Effector CD4-positive, alpha-beta T cell (primary cell): Measurements from ENCODE around the gene DOK4.
"Not testable (repeated sequence)": the region's sequence is repeated elsewhere in the genome, so short reads cannot be mapped to it uniquely, and the experiment has no call there.

Experiments used
- DNase-seq: peaks from one replicate; pipeline ENCODE4 v3.0.0-alpha.2; 2020

The DOK4 gene

DNA sequence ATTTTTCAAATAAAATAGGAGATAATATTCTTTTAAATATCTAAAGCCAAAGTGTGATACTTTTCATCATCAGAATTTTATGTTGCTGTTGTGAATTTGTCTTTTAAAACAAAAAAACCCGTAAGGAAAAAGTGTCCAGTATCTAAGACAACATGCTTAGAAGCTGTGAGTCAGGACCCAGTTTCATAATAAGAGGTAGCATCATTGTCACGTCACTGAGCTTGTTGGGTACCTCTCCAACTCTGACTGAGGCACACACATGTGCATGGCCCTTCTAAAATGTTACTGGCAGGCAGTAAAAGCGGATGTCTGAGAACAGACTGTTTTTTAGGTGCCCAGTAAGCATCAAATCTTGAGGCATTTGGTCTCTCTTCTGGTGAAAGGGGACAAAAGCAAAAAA, 41.6 kb downstream of the DOK4 start:
- DNase-seq, result no peak

DNA sequence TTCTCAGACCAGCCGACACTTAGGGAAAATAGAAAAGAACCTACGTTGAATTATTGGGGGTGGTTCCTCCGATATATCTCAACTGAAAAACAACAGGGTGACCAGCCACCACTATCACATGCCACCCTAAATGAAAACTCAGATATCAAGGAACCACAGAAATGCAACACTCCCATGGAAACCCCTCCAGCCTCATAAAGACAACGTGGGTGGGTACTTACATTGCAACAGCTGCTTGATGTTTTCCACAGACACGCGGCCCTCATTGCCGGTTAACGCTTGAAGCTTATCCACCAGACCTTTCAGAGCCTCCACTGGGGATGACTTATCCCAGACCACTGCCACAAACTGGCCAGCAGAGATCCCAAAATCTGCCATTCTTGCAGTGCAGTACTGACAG, 45.7 kb downstream of the DOK4 start:
- not testable (repeated sequence) for DNase-seq

DNA sequence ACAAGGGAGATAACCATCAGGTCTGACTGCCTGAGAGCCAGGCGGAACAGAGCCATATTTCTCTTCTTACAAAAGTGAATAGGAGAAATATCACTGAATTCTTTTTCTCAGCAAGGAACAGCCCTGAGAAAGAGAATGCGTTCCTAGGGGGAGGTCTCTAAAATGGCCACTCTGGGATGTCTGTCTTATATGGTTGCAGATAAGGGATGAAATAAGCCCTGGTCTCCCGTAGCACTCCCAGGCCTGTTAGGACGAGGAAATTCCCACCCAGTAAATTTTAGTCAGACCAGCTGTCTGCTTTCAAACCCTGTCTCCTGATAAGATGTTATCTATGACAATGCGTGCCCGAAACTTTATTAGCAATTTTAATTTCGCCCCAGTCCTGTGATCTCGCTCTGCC, 46.3 kb downstream of the DOK4 start:
- DNase-seq, result not testable (repeated sequence)

DNA sequence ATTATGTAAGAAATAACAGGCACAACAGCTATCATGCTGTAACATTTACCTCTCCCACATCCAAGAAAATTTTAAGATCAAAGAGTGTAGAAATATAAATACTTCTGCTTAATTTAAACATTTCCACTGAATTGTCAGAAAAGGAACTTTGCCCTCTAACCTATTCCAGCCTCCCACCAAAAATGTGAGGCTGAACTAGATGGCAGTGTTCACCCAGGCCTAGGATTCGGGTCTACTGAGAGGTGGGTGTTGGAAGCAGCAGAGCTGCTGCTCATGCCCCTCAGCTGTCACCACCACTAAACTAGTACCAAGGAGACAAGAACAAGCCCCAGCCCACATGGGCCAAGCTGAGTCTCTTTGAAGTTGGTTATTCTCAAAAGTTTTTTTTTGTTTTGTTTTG, 50.5 kb downstream of the DOK4 start:
- DNase-seq, result no peak

DNA sequence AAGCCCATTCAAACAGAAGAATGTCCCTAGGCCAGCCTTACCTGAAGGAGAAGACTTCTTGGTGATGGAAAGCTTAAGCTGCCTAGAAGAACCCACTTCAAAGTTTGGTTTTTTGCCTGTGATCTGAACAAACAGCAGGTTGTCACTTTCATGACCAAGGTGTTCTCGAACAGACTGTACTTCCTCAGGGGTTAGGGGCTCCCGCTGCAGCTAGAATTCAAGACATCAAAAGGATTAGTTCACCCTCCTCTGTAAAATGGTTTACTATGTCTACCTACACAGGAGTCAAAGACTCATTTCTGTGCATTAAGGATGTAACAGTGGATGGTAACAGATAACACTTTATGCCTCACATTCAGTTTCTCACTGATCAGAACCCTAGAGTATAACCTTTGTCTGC, 52.3 kb downstream of the DOK4 start:
- no peak for DNase-seq

DNA sequence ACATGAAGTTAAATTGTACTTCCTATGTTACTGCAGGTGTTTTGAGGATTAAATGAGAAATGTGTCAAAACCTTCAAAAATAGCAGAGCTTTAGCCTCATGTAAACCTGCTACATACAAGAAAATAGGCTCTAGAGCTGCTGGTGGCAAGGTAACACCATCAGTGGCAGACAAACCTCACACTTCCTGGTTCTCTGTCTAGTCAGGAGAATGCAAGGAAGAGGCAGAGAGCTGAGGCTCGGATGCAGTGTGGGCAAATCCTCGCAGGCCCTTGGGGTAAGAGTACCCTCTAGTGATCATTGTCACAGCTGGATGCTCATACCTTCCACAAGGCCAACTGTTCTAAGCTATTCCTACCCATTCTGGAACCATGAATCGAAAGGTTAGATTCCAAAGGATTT, 53.3 kb downstream of the DOK4 start:
- DNase-seq, result no peak

DNA sequence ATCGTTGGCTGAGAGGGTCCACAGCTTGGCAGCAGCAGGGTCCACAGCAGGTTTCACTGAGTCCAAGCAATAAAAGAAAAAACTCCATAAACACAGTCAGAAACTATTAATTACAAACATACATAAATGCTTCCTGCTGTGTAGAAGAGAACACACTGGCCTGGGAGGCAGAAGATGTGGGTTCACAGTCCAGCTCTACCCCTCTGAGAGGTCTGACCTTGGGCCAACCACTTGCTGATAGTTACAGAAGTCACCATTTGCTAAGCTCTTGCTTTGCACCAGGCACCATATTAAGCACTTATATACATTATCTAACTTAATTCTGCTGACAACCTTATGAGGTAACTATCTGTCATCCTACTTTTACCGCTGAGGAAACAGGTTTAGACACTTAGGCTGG, 53.8 kb downstream of the DOK4 start:
- no peak for DNase-seq

DNA sequence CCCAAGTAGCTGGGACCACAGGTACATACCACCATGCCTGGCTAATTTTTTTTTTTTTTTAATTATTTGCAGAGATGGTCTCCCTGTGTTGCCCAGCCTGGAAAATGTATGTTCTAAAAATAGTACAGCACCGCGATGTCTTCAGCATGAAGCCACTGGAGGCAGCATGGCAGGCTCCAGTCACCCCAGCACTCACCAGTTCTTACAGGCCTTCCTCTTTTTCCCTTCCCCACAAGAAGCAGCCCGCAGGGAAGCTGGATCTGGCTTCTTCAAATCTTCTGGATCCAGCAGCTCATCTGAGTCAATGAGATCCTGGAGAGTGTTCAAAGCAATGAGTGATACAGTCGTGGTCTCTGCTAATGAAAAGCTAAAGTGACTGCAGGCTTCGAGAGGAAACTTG, 55.3 kb downstream of the DOK4 start:
- no peak for DNase-seq

DNA sequence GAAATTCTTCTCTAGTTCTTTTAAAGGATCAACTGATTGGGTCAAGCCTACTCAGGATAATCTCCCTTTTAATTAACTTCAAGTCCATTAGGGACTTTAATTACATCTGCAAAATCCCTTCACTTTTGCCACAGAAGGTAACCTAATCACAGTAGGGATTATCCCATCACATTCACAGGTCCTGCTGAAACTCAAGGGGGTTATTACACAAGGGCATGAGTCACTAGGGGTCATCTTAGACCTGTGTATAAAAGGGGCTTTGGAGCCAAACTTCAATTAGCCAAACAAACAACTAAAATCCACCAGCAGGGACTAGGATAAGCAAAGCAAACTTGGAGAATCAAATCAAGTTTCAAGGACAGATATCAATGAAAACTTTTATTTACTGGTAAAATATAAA, 58.5 kb downstream of the DOK4 start:
- DNase-seq, result no peak

DNA sequence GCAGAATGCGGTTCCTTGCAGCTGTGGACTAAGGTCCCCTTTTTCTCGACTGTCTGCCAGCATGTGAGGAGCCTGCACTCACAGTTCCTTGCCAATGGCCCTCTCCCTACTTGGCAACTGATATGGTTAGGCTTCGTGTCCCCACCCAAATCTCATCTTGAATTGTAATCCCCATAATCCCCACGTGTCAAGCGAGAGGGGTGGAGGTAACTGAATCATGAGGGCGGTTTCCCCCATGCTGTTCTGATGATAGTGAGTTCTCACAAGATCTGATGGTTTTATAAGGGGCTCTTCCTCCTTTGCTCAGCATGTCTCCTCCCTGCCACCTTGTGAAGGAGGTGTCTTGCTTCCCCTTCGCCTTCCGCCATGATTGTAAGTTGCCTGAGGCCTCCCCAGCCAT, 59.0 kb downstream of the DOK4 start:
- DNase-seq, result no peak

DNA sequence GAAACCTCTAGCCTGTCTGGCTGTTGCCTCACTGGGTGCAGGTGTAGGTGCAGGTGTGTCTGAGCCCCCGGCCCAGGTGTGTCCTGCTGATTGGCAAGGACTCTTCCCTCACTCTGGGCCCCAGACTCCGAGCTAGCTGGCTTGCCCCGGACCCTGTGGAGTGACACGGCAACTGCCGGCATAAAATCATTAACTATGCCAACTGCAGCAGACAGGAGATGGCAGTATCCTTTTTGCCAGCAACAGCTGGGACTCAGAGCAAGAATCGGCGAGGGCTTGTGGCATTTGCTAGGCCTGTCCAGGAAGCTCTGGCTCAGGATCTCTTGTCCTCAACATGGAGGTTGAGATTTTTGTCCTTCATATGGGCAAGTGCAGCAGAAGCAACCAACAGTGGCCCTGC, 59.9 kb downstream of the DOK4 start:
- no peak for DNase-seq

DNA sequence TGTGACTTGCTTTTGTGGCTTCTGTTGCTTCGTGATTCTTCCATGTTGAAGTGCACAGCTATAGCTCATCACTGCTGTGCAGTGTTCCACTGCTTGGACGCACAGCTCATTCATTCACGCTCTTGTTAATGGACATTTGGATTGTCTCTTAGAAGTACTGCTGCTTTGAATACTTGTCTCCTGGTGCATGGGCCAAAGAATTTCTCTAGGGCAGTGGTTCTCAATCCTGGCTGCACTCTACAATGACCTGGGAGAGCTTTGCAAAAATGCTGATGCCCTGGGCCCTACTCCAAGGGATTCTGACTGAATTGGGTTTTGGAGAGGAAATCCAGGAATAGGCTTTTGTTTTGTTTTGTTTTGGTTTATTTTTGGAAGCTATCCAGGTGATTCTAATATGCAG, 61.7 kb downstream of the DOK4 start:
- no peak for DNase-seq

DNA sequence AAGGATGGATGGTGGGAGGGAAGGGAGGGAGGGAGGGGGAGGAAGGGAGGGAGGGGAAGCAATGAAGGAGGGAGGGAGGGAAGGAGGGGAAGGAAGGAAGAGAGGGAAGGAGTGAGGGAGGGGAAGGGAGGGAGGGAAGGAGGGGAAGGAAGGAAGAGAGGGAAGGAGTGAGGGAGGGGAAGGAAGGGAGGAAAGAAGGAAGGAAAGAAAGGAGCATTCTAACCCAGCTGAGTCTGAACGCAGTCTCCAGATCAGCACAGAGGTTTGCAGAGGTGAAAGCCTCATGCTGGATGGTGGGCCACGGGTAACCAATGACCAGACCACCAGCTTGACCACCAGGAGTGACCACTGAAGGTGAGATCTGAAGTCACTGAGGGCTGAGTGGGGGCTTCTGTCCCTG, 63.1 kb downstream of the DOK4 start:
- DNase-seq, result no peak

DNA sequence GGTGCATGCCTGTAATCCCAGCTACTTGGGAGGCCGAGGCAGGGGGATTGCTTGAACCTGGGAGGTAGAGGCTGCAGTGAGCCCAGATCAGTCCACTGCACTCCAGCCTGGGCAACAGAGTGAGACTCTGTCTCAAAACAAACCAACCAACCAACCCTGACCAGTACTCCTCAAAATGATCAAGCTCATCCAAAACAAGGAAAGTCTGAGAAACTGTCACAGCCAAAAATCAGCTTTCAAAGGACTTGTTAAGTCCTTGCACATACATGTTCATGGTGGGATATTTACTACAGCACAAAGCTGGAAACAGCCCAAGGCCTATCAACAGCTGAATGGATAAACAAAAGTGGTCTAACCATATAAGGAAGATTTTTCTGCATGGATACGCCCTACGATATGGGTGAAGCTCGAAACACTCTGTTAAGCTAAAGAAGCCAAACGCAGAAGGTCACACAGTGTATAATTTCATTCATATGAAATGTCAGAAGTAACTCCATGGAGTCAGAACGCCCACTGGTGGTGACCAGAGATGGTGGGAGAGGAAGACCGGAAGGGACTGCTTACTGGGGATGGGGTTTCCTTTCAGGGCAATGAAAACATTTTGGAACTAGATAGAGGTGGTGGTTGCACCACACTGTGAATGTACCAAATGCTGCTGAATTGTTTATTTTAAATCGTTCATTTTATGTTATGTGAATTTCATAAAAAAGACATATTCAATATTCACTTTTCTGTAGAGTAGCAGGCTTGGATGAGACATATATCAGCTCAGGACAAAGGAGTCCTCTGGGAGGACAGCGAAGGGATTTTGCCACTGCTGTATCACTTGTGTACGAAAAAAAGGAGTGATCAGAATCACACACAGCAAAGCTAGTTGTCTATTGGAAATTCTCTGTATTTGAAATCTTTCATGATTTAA, 64.0 kb downstream of the DOK4 start:
- no peak for DNase-seq
